Neural cell (in vitro differentiated cells): ENCODE data around the gene NPAS3. TPM values are rescaled to one million over a fixed set of nuclear protein-coding genes. Genes with fewer than 3 reads are reported as not detected.
A peak's percentile ranks its signal among the peaks of the same experiment; 100 is the strongest.

ENCODE experiments used
- H2AFZ ChIP-seq: fragments of 200-600, 300-800 bp; sonication (generic), shearing (Covaris generic); 2 replicates; pipeline ENCODE4 v1.6.0; 2014; ENCODE audit warnings: low read depth, mild to moderate bottlenecking, antibody characterized with exemption, low read length, moderate library complexity
- H3F3A ChIP-seq: fragments of 200-600 bp; shearing (Covaris generic); 2 replicates; pipeline ENCODE4 v1.6.1; 2016; ENCODE audit warnings: mild to moderate bottlenecking, moderate library complexity, mixed read lengths, antibody characterized with exemption, low read length; ENCODE audit not compliant: insufficient read depth, poor library complexity, severe bottlenecking
- H3K27ac ChIP-seq: fragments of 200-600, 300-800 bp; sonication (generic), shearing (Covaris generic); 2 replicates; pipeline ENCODE4 v1.5.1; 2014; ENCODE audit warnings: mild to moderate bottlenecking, low read length, moderate library complexity
- H3K27me3 ChIP-seq: fragments of 300-800, 200-600 bp; sonication (generic), shearing (Covaris generic); 2 replicates; pipeline ENCODE4 v1.6.0; 2014; ENCODE audit warnings: mild to moderate bottlenecking, low read depth, low read length, moderate library complexity; ENCODE audit not compliant: insufficient read depth
- H3K36me3 ChIP-seq: fragments of 300-800, 200-600 bp; sonication (generic), shearing (Covaris generic); 2 replicates; pipeline ENCODE4 v1.5.1; 2014; ENCODE audit warnings: mild to moderate bottlenecking, antibody characterized with exemption, low read length, moderate library complexity; ENCODE audit not compliant: insufficient read depth
- H3K4me2 ChIP-seq: fragments of 300-800, 200-600 bp; sonication (generic), shearing (Covaris generic); 2 replicates; pipeline ENCODE4 v1.6.0; 2014; ENCODE audit warnings: mild to moderate bottlenecking, low read length
- H3K4me3 ChIP-seq: fragments of 300-800, 200-600 bp; sonication (generic), shearing (Covaris generic); 2 replicates; pipeline ENCODE4 v1.5.1; 2014; ENCODE audit warnings: mild to moderate bottlenecking, low read length, moderate library complexity
- H3K79me2 ChIP-seq: fragments of 200-600 bp; shearing (Covaris generic); replicated peaks from 2 replicates; pipeline ENCODE4 v1.6.0; 2014; ENCODE audit warnings: mild to moderate bottlenecking, low read length, moderate library complexity; ENCODE audit not compliant: insufficient read depth
- H3K9ac ChIP-seq: fragments of 300-800, 200-600 bp; sonication (generic), shearing (Covaris generic); 2 replicates; pipeline ENCODE4 v1.6.1; 2016; ENCODE audit warnings: mild to moderate bottlenecking, low read length, mixed read lengths
- H3K9me2 ChIP-seq: fragments of 200-600 bp; shearing (Covaris generic); 2 replicates; pipeline ENCODE4 v1.6.1; 2016; ENCODE audit warnings: mild to moderate bottlenecking, low read length, mixed read lengths; ENCODE audit not compliant: insufficient read depth
- H3K9me3 ChIP-seq: fragments of 200-600, 300-800 bp; sonication (generic), shearing (Covaris generic); 2 replicates; pipeline ENCODE4 v1.6.1; 2016; ENCODE audit warnings: mild to moderate bottlenecking, mixed run types, low read length, moderate library complexity, mixed read lengths
- H4K20me1 ChIP-seq: fragments of 200-600 bp; shearing (Covaris generic); 2 replicates; pipeline ENCODE4 v1.6.1; 2016; ENCODE audit warnings: mild to moderate bottlenecking, mixed run types; ENCODE audit not compliant: insufficient read depth
- EP300 ChIP-seq: fragments of 450-650 bp; conservative IDR thresholded peaks from 2 replicates; pipeline ENCODE4 v1.6.1; 2014; ENCODE audit warnings: antibody characterized with exemption, mild to moderate bottlenecking, moderate library complexity; ENCODE audit not compliant: poor library complexity, severe bottlenecking
- EZH2 ChIP-seq: fragments of 200-600, 300-800 bp; shearing (Covaris generic), sonication (generic); IDR thresholded peaks from 2 replicates; pipeline ENCODE4 v1.6.1; 2014; ENCODE audit warnings: antibody characterized with exemption, low read length, borderline replicate concordance, mild to moderate bottlenecking; ENCODE audit not compliant: insufficient read depth, poor library complexity, severe bottlenecking
- MXI1 ChIP-seq: fragments of 450-650 bp; conservative IDR thresholded peaks from 2 replicates; pipeline ENCODE4 v1.6.1; 2014; ENCODE audit warnings: antibody characterized with exemption, mild to moderate bottlenecking; ENCODE audit not compliant: poor library complexity, severe bottlenecking
- POLR2AphosphoS5 ChIP-seq: IDR thresholded peaks from 2 replicates; pipeline ENCODE4 v1.6.1; 2012
- RAD21 ChIP-seq: fragments of 450-650 bp; conservative IDR thresholded peaks from 2 replicates; pipeline ENCODE4 v1.6.1; 2014; ENCODE audit warnings: antibody characterized with exemption, mild to moderate bottlenecking, moderate library complexity
- SMC3 ChIP-seq: fragments of 450-650 bp; conservative IDR thresholded peaks from 2 replicates; pipeline ENCODE4 v1.6.1; 2014; ENCODE audit warnings: antibody characterized with exemption, mild to moderate bottlenecking, moderate library complexity; ENCODE audit not compliant: poor library complexity
- TAF1 ChIP-seq: IDR thresholded peaks from 2 replicates; pipeline ENCODE4 v1.6.1; 2012; ENCODE audit warnings: low read depth
- polyA plus RNA-seq: library from polyadenylated mRNA; depleted of rRNA; stranded (reverse); fragments of >200 nt; gene quantifications from 2 replicates; pipeline ENCODE4 v1.2.3, GENCODE V29; 2014
- TF ChIP-seq, protein P1 (sequence below): fragments of 450-650 bp; IDR thresholded peaks from 2 replicates; pipeline ENCODE4 v1.5.1; 2014; ENCODE audit warnings: antibody characterized with exemption, mild to moderate bottlenecking, moderate library complexity; ENCODE audit not compliant: poor library complexity, severe bottlenecking
- TF ChIP-seq, protein P2 (sequence below): IDR thresholded peaks from 2 replicates; pipeline ENCODE4 v1.6.1; 2012; ENCODE audit warnings: borderline replicate concordance

NPAS3 gene
- polyA plus RNA-seq, 1 donor from 2014 or later, result 1.3 TPM

DNA sequence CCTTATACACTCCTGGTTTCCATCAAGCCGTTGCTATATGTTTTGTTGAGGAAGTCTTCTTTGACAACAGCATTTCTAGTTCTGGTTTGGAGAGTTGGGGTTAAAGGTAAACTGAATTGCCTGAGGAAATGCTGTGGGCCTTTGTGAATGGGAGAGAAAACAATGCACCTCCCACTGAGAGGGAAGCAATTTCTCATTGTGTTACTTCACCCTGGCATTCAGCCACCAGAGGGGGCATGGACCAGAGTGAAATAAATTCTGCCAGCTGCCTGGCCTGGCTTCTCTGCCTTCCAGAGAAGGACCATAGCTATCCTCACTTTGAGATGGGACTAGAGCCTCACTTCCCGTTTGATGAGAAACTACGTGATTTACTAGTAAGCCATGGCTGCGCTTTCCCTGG is 536.9 kb downstream of the NPAS3 start:
- no peaks in the 10 kb centered on the region for H3K9me3 ChIP-seq
- H3K4me3 ChIP-seq, result no peak overlapping the region
- no peaks in the 10 kb centered on the region for H4K20me1 ChIP-seq
- H3K79me2 ChIP-seq, result no peaks in the 10 kb centered on the region
- no peak overlapping the region for H3K9ac ChIP-seq
- H3K4me2 ChIP-seq, result no peak overlapping the region
- no peak overlapping the region for H2AFZ ChIP-seq
- TF ChIP-seq SMC3 (peak; percentile 61), TAF1 (no peak), RAD21 (peak; percentile 53)
- TF ChIP-seq, protein P1, sequence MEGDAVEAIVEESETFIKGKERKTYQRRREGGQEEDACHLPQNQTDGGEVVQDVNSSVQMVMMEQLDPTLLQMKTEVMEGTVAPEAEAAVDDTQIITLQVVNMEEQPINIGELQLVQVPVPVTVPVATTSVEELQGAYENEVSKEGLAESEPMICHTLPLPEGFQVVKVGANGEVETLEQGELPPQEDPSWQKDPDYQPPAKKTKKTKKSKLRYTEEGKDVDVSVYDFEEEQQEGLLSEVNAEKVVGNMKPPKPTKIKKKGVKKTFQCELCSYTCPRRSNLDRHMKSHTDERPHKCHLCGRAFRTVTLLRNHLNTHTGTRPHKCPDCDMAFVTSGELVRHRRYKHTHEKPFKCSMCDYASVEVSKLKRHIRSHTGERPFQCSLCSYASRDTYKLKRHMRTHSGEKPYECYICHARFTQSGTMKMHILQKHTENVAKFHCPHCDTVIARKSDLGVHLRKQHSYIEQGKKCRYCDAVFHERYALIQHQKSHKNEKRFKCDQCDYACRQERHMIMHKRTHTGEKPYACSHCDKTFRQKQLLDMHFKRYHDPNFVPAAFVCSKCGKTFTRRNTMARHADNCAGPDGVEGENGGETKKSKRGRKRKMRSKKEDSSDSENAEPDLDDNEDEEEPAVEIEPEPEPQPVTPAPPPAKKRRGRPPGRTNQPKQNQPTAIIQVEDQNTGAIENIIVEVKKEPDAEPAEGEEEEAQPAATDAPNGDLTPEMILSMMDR, result peak; percentile 57
- TF ChIP-seq, protein P2, sequence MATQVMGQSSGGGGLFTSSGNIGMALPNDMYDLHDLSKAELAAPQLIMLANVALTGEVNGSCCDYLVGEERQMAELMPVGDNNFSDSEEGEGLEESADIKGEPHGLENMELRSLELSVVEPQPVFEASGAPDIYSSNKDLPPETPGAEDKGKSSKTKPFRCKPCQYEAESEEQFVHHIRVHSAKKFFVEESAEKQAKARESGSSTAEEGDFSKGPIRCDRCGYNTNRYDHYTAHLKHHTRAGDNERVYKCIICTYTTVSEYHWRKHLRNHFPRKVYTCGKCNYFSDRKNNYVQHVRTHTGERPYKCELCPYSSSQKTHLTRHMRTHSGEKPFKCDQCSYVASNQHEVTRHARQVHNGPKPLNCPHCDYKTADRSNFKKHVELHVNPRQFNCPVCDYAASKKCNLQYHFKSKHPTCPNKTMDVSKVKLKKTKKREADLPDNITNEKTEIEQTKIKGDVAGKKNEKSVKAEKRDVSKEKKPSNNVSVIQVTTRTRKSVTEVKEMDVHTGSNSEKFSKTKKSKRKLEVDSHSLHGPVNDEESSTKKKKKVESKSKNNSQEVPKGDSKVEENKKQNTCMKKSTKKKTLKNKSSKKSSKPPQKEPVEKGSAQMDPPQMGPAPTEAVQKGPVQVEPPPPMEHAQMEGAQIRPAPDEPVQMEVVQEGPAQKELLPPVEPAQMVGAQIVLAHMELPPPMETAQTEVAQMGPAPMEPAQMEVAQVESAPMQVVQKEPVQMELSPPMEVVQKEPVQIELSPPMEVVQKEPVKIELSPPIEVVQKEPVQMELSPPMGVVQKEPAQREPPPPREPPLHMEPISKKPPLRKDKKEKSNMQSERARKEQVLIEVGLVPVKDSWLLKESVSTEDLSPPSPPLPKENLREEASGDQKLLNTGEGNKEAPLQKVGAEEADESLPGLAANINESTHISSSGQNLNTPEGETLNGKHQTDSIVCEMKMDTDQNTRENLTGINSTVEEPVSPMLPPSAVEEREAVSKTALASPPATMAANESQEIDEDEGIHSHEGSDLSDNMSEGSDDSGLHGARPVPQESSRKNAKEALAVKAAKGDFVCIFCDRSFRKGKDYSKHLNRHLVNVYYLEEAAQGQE, result no peak
- H3K36me3 ChIP-seq, result no peaks in the 10 kb centered on the region
- H3K27ac ChIP-seq, result no peak overlapping the region
- no peaks in the 10 kb centered on the region for H3K9me2 ChIP-seq
- peaks cover 9% of the 10 kb centered on the region for H3K27me3 ChIP-seq
- no peaks in the 10 kb centered on the region for H3F3A ChIP-seq

DNA sequence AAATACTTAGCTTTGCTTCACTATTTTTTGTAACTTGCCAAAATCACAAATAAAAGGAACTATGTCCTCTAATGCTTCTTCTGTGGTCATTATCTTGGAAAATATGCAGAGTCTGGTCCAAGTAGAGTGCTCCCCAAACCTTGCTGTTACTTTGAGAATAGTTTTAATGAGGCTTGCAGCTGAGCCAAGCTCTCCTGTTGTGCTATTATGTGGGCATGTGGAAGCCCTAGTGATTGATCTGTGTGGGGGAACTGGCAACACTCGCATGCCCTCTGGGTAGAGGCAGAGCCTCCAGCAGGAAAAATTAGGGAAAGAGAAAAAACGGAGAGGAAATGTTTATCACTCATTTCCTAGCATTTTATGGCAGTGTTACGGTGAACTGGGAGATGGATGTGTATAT is 539.1 kb downstream of the NPAS3 start:
- Histone ChIP-seq H3K9ac (no peak overlapping the region), H3K79me2 (no peaks in the 10 kb centered on the region), H3F3A (no peaks in the 10 kb centered on the region), H3K4me3 (no peak overlapping the region), H3K27me3 (peaks cover 9% of the 10 kb centered on the region), H4K20me1 (no peaks in the 10 kb centered on the region), H3K9me2 (no peaks in the 10 kb centered on the region), H3K27ac (no peak overlapping the region), H3K9me3 (no peaks in the 10 kb centered on the region), H2AFZ (no peak overlapping the region), H3K4me2 (no peak overlapping the region), H3K36me3 (no peaks in the 10 kb centered on the region)
- TF ChIP-seq, protein P1, result no peak
- no peak for TF ChIP-seq EZH2
- no peak for TF ChIP-seq POLR2AphosphoS5
- no peak for TF ChIP-seq EP300
- TF ChIP-seq SMC3, result no peak
- no peak for TF ChIP-seq MXI1
- TF ChIP-seq TAF1, result no peak
- TF ChIP-seq, protein P2, result no peak
- TF ChIP-seq RAD21, result no peak
